ENCODE data around the gene FFAR2.

GRCh38 chr19:35438096-35438495 is 10.0 kb upstream of the FFAR2 start:
- TF ChIP-seq CTCF (conservative IDR thresholded peaks at IDR 0.05 in 1 of 2, IDR thresholded peaks at IDR 0.05 in 1 of 2; ENCODE audit: extremely low read depth in 1 of 2, insufficient read depth in 1 of 2, low read depth in 1 of 2, low read length in 2 of 2) (no peak), EZH2 (IDR thresholded peaks at IDR 0.05; ENCODE audit: borderline replicate concordance, low read length) (no peak)

All from mammary epithelial cell (primary cell).